ENCODE data around the gene RBM44.

- TF ChIP-seq GATA2 (IDR thresholded peaks at IDR 0.05; ENCODE audit: low read depth, low read length) (no peak), GATA3 (IDR thresholded peaks at IDR 0.05; ENCODE audit: low read depth, low read length) (no peak)
Measured at GRCh38 chr2:237815637-237816036, 17.1 kb downstream of the RBM44 start.

Data from SH-SY5Y (cell line).